ENCODE results near the gene ASTN1.

Gene ASTN1

GRCh38 chr1:177021687-177022086 is 142.8 kb downstream of the ASTN1 start:
- Histone ChIP-seq H3K4me3 (ENCODE audit: low read depth in 1 of 5, low read length in 5 of 5) (no peak overlapping the region), H3K27me3 (ENCODE audit: control insufficient read depth in 5 of 5, insufficient read depth in 4 of 5, low read length in 5 of 5) (no peaks in the 10 kb centered on the region), H3K9ac (ENCODE audit: low read length in 5 of 5) (no peak overlapping the region), H3K4me1 (ENCODE audit: control insufficient read depth in 5 of 5, insufficient read depth in 5 of 5, low read length in 5 of 5) (no peaks in the 10 kb centered on the region), H3K27ac (ENCODE audit: low read depth, low read length) (no peak overlapping the region), H3K9me3 (ENCODE audit: control insufficient read depth in 5 of 5, low read length in 5 of 5) (no peaks in the 10 kb centered on the region), H3K36me3 (ENCODE audit: control insufficient read depth in 5 of 5, insufficient read depth in 5 of 5, low read length in 5 of 5) (no peaks in the 10 kb centered on the region)

GRCh38 chr1:177020851-177021589 is 143.5 kb downstream of the ASTN1 start:
- Histone ChIP-seq H3K9ac (ENCODE audit: low read length in 5 of 5) (no peak overlapping the region), H3K27ac (ENCODE audit: low read depth, low read length) (no peak overlapping the region), H3K4me1 (ENCODE audit: control insufficient read depth in 5 of 5, insufficient read depth in 5 of 5, low read length in 5 of 5) (no peaks in the 10 kb centered on the region), H3K9me3 (ENCODE audit: control insufficient read depth in 5 of 5, low read length in 5 of 5) (no peaks in the 10 kb centered on the region), H3K36me3 (ENCODE audit: control insufficient read depth in 5 of 5, insufficient read depth in 5 of 5, low read length in 5 of 5) (no peaks in the 10 kb centered on the region), H3K27me3 (ENCODE audit: control insufficient read depth in 5 of 5, insufficient read depth in 4 of 5, low read length in 5 of 5) (no peaks in the 10 kb centered on the region), H3K4me3 (ENCODE audit: low read depth in 1 of 5, low read length in 5 of 5) (no peak overlapping the region)

- H3K27ac ChIP-seq (ENCODE audit: low read depth, low read length), result no peak overlapping the region
- no peaks in the 10 kb centered on the region for H3K4me1 ChIP-seq (ENCODE audit: control insufficient read depth in 5 of 5, insufficient read depth in 5 of 5, low read length in 5 of 5)
- no peaks in the 10 kb centered on the region for H3K36me3 ChIP-seq (ENCODE audit: control insufficient read depth in 5 of 5, insufficient read depth in 5 of 5, low read length in 5 of 5)
- H3K4me3 ChIP-seq (ENCODE audit: low read depth in 1 of 5, low read length in 5 of 5), result no peak overlapping the region
- no peaks in the 10 kb centered on the region for H3K9me3 ChIP-seq (ENCODE audit: control insufficient read depth in 5 of 5, low read length in 5 of 5)
- no peaks in the 10 kb centered on the region for H3K27me3 ChIP-seq (ENCODE audit: control insufficient read depth in 5 of 5, insufficient read depth in 4 of 5, low read length in 5 of 5)
- H3K9ac ChIP-seq (ENCODE audit: low read length in 5 of 5), result no peak overlapping the region
Observed at GRCh38 chr1:177017287-177017852, 147.1 kb downstream of the ASTN1 start.

- no peak overlapping the region for H3K9ac ChIP-seq (ENCODE audit: low read length in 5 of 5)
- H3K4me3 ChIP-seq (ENCODE audit: low read depth in 1 of 5, low read length in 5 of 5), result no peak overlapping the region
- no peaks in the 10 kb centered on the region for H3K27me3 ChIP-seq (ENCODE audit: control insufficient read depth in 5 of 5, insufficient read depth in 4 of 5, low read length in 5 of 5)
- H3K27ac ChIP-seq (ENCODE audit: low read depth, low read length), result no peak overlapping the region
- no peaks in the 10 kb centered on the region for H3K9me3 ChIP-seq (ENCODE audit: control insufficient read depth in 5 of 5, low read length in 5 of 5)
- H3K4me1 ChIP-seq (ENCODE audit: control insufficient read depth in 5 of 5, insufficient read depth in 5 of 5, low read length in 5 of 5), result no peaks in the 10 kb centered on the region
- H3K36me3 ChIP-seq (ENCODE audit: control insufficient read depth in 5 of 5, insufficient read depth in 5 of 5, low read length in 5 of 5), result no peaks in the 10 kb centered on the region
Observed at GRCh38 chr1:177014325-177014724, 150.2 kb downstream of the ASTN1 start.

GRCh38 chr1:177012342-177012925 is 152.1 kb downstream of the ASTN1 start:
- Histone ChIP-seq H3K36me3 (ENCODE audit: control insufficient read depth in 5 of 5, insufficient read depth in 5 of 5, low read length in 5 of 5) (no peaks in the 10 kb centered on the region), H3K27me3 (ENCODE audit: control insufficient read depth in 5 of 5, insufficient read depth in 4 of 5, low read length in 5 of 5) (no peaks in the 10 kb centered on the region), H3K9me3 (ENCODE audit: control insufficient read depth in 5 of 5, low read length in 5 of 5) (no peaks in the 10 kb centered on the region), H3K9ac (ENCODE audit: low read length in 5 of 5) (no peak overlapping the region), H3K4me1 (ENCODE audit: control insufficient read depth in 5 of 5, insufficient read depth in 5 of 5, low read length in 5 of 5) (peaks cover 0 to 1% (median 0%) of the 10 kb centered on the region in 5 donors), H3K4me3 (ENCODE audit: low read depth in 1 of 5, low read length in 5 of 5) (no peak overlapping the region), H3K27ac (ENCODE audit: low read depth, low read length) (no peak overlapping the region)

GRCh38 chr1:177011508-177011907 is 153.0 kb downstream of the ASTN1 start:
- H3K27me3 ChIP-seq (ENCODE audit: control insufficient read depth in 5 of 5, insufficient read depth in 4 of 5, low read length in 5 of 5), result no peaks in the 10 kb centered on the region
- H3K36me3 ChIP-seq (ENCODE audit: control insufficient read depth in 5 of 5, insufficient read depth in 5 of 5, low read length in 5 of 5), result no peaks in the 10 kb centered on the region
- H3K9me3 ChIP-seq (ENCODE audit: control insufficient read depth in 5 of 5, low read length in 5 of 5), result no peaks in the 10 kb centered on the region
- H3K9ac ChIP-seq (ENCODE audit: low read length in 5 of 5), result no peak overlapping the region
- peaks cover 0 to 5% (median 0%) of the 10 kb centered on the region in 5 donors for H3K4me1 ChIP-seq (ENCODE audit: control insufficient read depth in 5 of 5, insufficient read depth in 5 of 5, low read length in 5 of 5)
- no peak overlapping the region for H3K27ac ChIP-seq (ENCODE audit: low read depth, low read length)
- no peak overlapping the region for H3K4me3 ChIP-seq (ENCODE audit: low read depth in 1 of 5, low read length in 5 of 5)

GRCh38 chr1:177010211-177010825 is 154.2 kb downstream of the ASTN1 start:
- Histone ChIP-seq H3K36me3 (ENCODE audit: control insufficient read depth in 5 of 5, insufficient read depth in 5 of 5, low read length in 5 of 5) (no peaks in the 10 kb centered on the region), H3K9me3 (ENCODE audit: control insufficient read depth in 5 of 5, low read length in 5 of 5) (no peaks in the 10 kb centered on the region), H3K4me1 (ENCODE audit: control insufficient read depth in 5 of 5, insufficient read depth in 5 of 5, low read length in 5 of 5) (peaks cover 0 to 5% (median 0%) of the 10 kb centered on the region in 5 donors), H3K27me3 (ENCODE audit: control insufficient read depth in 5 of 5, insufficient read depth in 4 of 5, low read length in 5 of 5) (no peaks in the 10 kb centered on the region), H3K9ac (ENCODE audit: low read length in 5 of 5) (no peak overlapping the region), H3K27ac (ENCODE audit: low read depth, low read length) (no peak overlapping the region), H3K4me3 (ENCODE audit: low read depth in 1 of 5, low read length in 5 of 5) (no peak overlapping the region)

- Histone ChIP-seq H3K27me3 (ENCODE audit: control insufficient read depth in 5 of 5, insufficient read depth in 4 of 5, low read length in 5 of 5) (no peaks in the 10 kb centered on the region), H3K27ac (ENCODE audit: low read depth, low read length) (no peak overlapping the region), H3K9ac (ENCODE audit: low read length in 5 of 5) (no peak overlapping the region), H3K4me1 (ENCODE audit: control insufficient read depth in 5 of 5, insufficient read depth in 5 of 5, low read length in 5 of 5) (peaks cover 0 to 5% (median 0%) of the 10 kb centered on the region in 5 donors), H3K36me3 (ENCODE audit: control insufficient read depth in 5 of 5, insufficient read depth in 5 of 5, low read length in 5 of 5) (no peaks in the 10 kb centered on the region), H3K9me3 (ENCODE audit: control insufficient read depth in 5 of 5, low read length in 5 of 5) (no peaks in the 10 kb centered on the region), H3K4me3 (ENCODE audit: low read depth in 1 of 5, low read length in 5 of 5) (no peak overlapping the region)
Observed at GRCh38 chr1:177008653-177009052, 155.9 kb downstream of the ASTN1 start.

GRCh38 chr1:177007437-177008161 is 156.9 kb downstream of the ASTN1 start:
- H3K36me3 ChIP-seq (ENCODE audit: control insufficient read depth in 5 of 5, insufficient read depth in 5 of 5, low read length in 5 of 5), result no peaks in the 10 kb centered on the region
- peaks cover 0 to 5% (median 0%) of the 10 kb centered on the region in 5 donors for H3K4me1 ChIP-seq (ENCODE audit: control insufficient read depth in 5 of 5, insufficient read depth in 5 of 5, low read length in 5 of 5)
- H3K9ac ChIP-seq (ENCODE audit: low read length in 5 of 5), result no peak overlapping the region
- H3K27ac ChIP-seq (ENCODE audit: low read depth, low read length), result no peak overlapping the region
- H3K27me3 ChIP-seq (ENCODE audit: control insufficient read depth in 5 of 5, insufficient read depth in 4 of 5, low read length in 5 of 5), result no peaks in the 10 kb centered on the region
- no peak overlapping the region for H3K4me3 ChIP-seq (ENCODE audit: low read depth in 1 of 5, low read length in 5 of 5)
- H3K9me3 ChIP-seq (ENCODE audit: control insufficient read depth in 5 of 5, low read length in 5 of 5), result no peaks in the 10 kb centered on the region

Data from subcutaneous abdominal adipose tissue (tissue), 5 donors.